ENCODE results near the gene DIPK1A.

The DIPK1A gene

DNA sequence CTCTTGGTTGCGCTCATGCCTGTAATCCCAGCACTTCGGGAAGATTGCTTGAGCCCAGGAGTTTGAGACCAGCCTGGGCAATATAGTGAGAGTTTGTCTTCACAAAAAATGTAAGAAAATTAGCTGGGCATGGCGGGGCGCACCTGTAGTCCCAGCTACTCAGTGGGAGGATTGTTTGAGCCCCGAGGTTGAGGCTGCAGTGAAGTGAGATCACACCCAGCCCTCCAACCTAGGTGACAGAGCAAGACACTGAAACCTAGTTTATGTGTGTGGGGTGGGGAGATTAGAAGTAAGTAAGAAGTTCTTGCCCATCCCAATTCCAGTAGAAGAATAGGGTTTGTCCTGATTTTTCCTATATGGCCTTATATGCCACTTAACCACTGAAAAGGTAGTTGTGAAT lies 127.4 kb downstream of the DIPK1A start:
- no peak for DNase-seq

DNA sequence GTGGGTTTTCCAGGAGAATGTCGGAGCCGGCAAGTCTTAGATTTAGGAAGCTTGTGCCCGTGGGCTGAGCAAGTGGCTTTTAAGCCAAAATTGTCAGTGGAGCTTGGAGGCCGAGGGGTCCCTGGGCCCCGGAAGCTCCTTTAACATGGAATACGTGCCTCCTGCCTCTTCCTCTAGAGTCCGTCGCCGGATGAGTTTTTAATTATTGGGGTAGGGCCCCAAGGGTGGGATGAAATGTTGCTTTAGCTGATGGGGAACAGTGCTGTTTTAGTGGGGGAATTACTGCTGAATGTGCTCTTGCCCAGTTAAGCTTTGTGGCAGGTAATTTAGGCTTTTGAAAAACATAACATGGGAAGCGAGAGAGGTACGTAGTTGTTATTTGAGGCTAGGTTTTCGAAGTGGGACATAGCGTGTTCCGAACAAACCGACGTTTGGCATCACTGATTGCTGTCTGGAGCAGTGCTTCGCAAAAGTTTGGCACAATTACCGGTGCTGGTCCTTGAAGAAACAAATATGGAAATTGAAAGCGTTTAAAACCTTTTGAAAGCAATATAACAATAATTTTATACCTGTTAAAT lies 128.6 kb downstream of the DIPK1A start:
- DNase-seq, result no peak

DNA sequence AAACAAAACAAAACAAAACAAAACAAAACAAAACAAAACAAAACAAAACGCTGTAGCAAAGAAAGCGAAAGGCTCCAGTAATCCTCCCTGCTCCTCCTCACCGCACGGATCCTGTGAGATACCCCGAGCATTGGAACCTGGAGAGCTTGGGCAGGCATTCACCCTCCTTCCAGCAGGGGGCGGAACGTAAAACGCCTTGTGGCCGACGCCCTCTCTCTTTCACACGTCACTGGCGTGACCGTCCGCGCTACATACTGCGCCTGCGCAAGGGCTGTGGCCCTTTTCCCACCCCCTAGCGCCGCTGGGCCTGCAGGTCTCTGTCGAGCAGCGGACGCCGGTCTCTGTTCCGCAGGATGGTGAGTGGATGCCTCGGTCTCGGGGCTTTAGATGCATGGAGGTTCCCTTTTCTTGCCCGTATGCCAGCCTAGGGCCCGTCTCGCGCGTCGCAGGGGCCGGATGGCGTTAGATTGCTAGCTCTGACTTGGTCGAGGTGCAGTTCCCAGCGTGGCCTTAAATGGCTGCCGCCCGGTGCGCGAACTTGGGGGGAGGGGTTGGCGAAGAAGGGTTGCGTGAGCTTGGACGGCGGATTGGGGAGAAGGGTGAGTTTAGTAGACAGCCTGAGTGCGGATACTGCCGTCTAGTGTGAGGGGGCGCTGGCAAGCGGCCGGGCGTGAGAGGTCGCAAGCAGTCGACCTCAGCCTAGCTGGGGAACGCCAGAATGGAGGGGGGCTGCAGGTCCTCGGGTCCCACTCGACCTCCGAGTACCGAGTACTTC lies 129.3 kb downstream of the DIPK1A start, which contains the start of gene RPL5:
Gene RPL5, plus strand, starts transcription at position 279 of the 775 bp plus-strand sequence. Its CDS starts 75 bp downstream, at position 354.
- DNase-seq, result peak; percentile 96

DNA sequence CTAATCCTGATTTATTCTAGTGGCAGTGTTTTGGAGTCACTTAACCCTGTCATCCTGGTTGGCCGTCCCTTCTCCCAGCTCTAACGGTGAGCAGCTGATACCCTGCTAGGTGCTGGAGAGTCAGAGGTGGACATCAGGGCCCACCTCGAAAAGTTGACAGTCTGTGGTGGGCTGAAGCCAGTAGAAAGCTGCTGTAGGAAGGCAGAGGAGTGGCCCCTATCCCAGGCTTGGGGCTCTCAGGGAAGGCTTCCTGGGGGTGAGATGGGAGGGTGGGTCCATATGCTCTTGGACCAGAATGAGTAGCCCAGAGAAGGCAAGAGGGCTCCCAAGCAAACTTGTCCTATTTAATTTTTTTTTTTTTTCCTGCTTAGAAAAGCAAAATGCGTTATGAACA lies 129.9 kb downstream of the DIPK1A start:
- DNase-seq, result no peak

DNA sequence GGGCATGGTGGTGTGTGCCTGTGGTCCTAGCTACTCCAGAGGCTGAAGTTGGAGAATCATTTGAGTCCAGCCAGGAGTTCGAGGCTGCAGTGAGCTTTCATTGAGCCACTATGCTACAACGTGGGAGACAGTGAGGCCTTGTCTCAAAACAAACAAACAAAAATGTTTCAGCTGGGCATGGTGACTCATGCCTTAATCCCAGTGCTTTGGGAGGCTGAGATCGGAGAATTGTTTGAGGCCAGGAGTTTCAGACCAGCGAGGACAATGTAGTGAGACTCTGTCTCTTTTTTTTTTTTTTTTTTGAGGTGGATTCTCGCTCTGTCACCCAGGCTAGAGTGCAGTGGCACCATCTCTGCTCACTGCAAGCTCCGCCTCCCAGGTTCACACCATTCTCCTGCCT lies 134.5 kb downstream of the DIPK1A start:
- no peak for DNase-seq

DNA sequence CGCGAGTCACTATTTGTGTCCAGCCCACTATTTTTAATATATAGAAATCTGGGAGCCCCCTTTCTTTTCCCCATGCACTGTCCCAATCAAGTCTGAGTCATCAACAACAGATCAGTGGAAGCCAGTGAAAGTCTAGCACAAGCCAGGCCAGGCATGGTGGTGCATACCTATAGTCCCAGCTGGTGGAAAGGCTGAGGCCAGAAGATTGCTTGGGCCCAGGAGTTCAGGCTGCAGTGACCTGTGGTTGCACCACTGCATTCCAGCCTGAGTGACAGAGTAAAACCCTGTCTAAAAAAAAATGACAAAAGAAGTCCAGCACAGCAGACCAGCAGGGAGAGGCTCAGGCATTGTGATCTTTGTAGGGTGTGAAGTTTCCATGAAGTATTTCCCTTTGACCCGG lies 138.4 kb downstream of the DIPK1A start:
- no peak for DNase-seq

DNA sequence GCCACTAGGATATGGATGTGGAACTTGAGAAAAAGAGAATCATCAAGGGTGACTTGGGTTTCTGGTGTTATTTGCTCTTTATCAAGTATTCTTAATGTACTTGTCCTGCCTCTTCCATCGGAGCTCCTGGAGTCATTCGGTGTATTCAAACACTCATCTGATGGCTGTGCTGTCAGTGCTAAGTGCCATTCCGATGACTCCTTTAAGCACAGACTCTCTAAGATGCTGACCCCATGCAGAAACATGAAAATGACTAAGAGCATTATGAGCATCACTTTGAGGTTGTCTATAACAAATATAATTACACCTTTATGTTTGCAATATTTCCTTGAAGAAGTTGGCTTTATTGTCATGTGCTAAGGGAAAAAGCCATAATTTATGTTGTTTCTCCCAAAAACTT lies 140.7 kb downstream of the DIPK1A start:
- DNase-seq, result no peak

DNA sequence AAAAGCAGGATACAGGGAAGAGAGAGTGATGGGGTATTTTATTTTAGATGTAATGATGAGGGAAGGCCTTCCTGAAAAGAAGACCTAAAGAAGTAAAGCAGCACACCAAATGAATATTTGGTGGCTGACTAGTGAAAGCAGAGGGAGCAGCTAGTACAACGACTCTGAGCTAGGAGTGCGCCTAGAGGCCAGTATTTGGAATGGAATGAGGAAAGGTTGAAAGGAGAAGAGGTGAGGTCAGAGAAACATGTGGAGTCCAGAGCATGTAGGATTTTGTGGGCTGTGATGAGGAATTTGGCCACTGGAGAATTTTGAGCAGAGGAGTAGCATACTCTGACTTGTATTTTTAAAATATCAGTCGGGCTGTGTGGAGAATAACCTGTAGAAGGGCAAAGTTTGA lies 141.2 kb downstream of the DIPK1A start:
- no peak for DNase-seq

DNA sequence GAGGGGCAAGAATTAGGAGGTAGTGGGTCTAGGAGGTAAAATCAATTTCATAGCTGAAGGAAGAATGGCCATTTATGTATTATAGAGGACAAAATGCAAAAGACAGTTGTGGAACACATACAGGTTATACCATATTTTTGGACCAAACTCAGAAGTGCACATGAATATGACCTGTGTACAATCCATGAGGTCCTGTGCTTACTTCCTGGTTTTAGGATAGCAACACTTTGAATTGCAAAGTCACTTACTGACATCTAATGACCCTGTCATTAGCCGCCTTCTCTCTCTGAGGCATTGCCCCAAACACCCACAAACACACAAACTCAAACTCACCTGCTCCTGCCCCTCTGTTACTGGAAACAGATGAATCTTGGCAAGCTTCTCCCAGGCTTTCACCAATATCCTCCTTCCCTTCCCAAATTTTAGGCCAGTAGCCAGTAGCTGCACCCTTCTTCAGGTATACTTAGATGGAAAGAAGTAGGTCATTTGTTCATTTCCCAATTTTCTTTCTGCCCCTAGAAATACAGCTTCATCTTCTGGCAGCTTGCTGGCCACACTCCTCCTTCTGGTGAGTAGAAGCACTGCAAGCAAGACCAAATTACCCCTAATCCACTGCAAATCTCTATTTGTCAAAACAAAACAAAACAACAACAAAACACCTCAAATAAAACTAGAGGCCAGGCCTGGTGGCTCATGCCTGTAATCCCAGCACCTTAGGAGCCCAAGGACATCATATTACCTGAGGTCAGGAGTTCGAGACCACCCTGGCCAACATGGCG lies 143.1 kb downstream of the DIPK1A start:
- DNase-seq, result peak; percentile 10

DNA sequence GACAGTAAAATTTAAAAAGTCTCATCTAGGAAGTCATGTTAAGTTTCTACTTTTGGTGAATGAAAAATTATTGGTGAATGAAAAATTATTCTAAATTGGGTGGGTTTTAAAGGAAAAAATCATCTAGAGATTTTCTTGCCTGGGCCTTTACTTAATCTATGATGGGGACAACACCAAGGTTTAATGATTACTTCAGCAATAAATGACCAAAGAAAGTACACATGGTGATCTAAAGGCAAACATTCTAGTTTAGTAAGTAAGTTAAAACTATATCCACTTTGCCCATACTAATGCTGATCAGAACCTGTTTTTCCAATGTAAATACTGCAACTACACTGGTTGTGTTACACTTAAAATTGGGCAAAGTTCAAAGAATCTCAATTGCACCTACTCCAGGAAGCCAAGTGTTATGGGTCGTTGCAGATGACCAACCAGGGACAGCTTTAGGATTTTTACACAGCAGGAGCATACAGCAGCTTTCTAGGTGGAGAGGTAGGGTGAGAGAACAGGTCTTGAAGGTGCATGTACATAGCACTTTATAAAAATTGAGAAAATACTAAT lies 144.0 kb downstream of the DIPK1A start:
- DNase-seq, result no peak

DNA sequence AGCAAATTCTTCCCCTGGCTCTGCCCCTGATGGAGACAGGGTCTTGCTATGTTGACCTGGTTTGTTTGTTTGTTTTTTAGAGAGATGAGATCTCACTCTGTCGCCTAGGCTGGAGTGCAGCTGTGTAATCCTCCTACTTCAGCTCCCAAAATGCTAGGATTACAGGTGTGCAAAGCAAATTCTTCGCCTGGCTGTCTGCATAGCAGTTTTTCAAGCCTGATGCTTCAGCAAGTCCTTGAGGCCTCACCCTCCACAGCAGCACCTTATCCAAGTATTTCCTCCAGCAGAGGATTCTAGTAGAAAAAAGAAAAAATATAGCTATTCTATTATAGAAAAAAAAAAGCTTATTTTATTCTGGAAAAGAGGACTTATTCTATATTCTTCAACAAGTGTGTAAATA lies 144.5 kb downstream of the DIPK1A start:
- no peak for DNase-seq

DNA sequence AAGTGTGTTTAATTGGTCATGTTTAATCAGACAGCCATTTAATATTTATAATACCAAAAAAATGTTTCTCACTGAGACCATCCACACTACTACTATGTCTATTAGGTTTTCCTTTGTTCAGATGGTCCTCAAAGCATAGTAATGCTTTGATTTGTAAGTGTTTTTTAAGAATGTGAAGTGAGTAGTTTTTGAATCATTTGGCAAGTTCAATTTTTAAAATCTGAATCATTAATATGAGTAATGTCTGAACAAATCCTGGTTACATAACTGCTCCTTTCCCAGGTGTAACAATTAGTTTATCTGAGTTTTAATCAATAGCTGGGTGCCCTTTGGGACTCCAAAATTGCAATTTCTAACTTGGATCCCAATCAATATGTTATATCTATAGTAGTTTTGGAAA lies 152.9 kb downstream of the DIPK1A start:
- DNase-seq, result no peak

DNA sequence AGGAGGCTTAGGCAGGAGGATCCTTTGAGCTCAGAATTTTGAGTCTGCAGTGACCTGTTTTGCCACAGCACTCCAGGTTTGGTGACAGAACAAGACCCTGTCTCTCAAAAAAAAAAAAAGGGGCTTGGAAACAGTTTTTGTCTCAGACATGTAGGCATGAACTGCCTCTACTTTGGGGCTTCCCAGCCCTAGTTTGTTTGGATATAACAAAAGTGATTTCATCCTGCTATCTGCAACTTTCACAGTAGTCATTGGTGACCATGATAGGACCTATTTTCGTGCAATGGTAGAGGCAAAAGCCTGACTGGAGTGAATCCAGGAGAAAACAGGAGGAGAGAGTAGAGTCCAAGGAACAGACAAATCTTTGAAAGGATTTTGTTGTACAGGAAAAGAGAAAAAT lies 156.0 kb downstream of the DIPK1A start:
- no peak for DNase-seq

DNA sequence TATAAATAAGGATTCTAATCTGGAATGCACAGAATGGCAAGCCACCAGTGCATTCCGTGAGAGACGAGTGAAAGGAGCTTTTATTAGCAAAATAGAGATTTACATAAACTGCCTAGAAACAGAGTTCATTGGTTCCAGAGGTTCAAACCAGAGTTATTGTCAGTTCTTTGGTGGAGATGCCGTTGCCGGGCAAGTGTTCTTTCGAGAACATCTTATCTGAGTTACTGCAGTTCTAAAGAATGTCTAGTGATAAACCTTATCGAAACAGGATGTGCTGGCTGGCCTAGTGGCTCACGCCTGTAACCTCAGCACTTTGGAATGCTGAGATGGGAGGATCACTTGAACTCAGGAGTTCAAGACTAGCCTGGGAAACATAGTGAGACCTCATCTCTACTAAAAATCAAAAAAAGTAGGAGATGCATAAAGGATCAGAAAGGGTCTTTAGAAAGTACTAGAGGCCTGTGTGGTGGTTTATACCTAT lies 156.5 kb downstream of the DIPK1A start:
- no peak for DNase-seq

DNA sequence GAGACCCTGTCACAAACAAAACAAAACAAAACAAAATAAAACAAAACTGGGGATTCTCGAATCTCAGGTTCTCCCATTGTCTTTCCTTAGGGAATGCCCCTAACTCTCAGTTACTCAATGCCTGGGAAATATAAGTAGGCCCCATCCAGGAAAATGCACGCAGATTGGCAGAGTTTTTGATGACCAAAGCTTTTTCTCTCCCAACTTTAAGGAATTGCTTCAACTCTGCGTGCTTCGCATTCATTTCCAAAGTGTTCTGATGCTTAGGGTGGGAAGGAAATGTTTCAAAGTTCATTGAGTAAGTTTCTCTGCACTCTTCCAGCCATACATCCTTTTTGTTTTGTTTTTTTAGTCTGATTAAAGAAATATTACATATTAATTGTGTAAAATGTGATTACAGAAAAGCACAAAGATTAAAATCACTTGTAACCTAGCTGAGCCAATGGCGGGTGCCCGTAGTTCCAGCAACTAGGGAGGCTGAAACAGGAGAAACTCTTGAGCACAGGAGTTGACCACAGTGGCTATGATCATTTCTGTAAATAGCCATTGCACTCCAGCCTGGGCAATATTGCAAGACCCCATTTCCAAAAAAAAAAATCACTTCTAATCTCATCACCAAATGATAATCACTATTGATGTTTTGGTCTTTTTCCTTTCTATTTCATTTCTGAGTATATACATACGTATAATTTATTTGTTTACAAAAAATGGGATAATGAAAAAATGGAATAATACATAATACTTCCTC lies 157.9 kb downstream of the DIPK1A start:
- DNase-seq, result no peak

DNA sequence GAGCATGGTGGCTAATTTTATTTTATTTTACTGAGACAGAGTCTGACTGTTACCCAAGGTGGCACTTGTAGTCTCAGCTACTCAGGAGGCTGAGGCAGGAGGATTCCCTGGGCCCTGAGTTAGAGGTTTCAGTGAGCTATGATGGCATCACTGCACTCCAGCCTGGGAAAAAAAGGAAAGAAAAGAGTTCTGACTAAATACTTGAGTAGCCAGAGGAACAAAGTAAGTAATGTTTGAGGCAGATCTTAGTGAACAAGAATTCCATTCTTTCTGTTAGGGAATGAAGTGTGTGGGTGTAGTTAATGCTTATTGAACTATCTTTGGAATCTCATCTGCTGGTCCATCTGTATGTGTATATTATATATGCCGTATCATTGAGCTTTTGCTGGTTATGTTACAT lies 163.3 kb downstream of the DIPK1A start:
- DNase-seq, result no peak

DNA sequence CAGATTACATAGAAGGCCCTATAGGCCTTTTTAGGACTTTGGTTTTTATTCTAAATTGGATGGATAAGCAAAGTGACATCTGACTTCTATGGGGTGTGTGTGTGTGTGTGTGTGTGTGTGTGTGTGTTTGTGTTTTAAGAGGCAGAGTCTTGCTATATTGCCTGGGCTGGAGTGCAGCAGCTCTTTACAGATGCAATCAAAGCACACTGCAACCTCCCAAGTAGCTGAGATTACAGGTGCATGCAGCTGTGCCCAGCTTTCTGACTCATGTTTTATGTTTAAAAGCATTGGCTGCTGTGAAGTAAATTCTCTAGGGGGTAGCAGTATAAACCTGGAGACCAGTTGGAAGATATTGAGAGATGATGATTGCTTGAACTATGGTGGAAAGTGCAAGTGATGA lies 164.0 kb downstream of the DIPK1A start:
- DNase-seq, result no peak

DNA sequence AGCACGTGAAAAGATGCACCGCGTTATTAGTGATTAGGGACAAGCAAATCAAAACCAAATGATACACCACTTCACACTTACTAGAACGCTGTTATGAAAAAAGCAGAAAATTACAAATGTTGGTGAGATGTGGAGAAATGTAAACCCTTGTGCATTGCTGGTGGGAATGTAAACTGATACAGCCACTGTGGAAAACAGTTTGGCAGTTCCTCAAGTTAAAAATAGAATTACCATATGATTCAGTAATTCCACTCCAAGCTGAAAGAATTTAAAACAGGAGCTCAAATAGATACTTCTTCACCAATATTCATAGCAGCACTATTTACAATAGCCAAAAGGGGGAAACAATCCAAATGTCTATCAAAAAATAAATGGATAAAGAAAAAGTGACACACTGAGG lies 166.1 kb downstream of the DIPK1A start:
- DNase-seq, result no peak

DNA sequence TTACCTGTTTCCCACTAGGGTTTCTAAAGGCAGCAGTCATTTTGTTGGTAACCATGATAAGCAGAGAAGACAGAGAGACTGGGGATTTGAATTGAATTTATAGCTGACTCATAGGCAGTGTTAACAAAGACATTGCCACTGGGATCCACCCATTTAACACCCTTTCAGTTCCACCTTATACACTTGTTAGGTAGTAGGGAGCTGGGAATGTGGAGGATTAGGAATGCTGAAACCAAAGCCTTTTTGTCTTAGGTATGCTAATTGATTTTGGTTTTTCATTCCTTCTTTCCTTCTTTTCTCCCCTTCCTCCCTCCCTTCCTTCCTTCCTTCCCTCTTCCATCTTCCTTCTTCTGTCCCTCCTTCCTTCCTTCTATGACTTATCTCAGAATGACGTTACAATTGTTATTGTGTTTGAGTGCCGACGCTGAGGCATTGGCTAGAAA lies 168.9 kb downstream of the DIPK1A start:
- no peak for DNase-seq
